PC-3 (cell line): ENCODE data around the gene ZNF101.

Experiments
- EZH2 ChIP-seq: fragments of 300-600 bp; sonication (generic); IDR thresholded peaks from one replicate; pipeline ENCODE4 v1.6.1; 2017; ENCODE audit warnings: antibody characterized with exemption, mild to moderate bottlenecking, low read length; ENCODE audit not compliant: unreplicated experiment
- EZH2phosphoT487 ChIP-seq: fragments of 300-600 bp; sonication (generic); IDR thresholded peaks from 2 replicates; pipeline ENCODE4 v1.6.1; 2018; ENCODE audit warnings: mild to moderate bottlenecking, antibody characterized with exemption, low read length, borderline replicate concordance
- TF ChIP-seq, protein P1 (sequence below): fragments of 300-600 bp; sonication (generic); conservative IDR thresholded peaks from 2 replicates; pipeline ENCODE4 v1.5.1; 2017; ENCODE audit warnings: antibody characterized with exemption, low read depth, mild to moderate bottlenecking, low read length

DNA sequence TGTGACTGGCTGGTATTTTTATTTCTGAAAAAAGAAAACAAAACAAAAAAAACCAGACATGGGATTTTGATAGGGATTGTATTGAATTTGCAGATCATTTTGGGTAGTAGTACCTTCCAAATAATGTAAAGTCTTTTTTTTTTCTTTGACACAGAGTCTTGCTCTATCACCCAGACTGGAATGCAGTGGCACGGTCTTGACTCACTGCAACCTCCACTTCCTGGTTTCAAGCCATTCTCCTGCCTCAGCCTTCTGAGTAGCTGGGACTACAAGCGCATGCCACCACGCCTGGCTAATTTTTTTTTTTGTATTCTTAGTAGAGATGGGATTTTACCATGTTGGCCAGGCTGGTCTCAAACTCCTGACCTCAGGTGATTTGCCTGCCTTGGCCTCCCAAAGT lies 4.2 kb downstream of the ZNF101 start:
- TF ChIP-seq, protein P1, sequence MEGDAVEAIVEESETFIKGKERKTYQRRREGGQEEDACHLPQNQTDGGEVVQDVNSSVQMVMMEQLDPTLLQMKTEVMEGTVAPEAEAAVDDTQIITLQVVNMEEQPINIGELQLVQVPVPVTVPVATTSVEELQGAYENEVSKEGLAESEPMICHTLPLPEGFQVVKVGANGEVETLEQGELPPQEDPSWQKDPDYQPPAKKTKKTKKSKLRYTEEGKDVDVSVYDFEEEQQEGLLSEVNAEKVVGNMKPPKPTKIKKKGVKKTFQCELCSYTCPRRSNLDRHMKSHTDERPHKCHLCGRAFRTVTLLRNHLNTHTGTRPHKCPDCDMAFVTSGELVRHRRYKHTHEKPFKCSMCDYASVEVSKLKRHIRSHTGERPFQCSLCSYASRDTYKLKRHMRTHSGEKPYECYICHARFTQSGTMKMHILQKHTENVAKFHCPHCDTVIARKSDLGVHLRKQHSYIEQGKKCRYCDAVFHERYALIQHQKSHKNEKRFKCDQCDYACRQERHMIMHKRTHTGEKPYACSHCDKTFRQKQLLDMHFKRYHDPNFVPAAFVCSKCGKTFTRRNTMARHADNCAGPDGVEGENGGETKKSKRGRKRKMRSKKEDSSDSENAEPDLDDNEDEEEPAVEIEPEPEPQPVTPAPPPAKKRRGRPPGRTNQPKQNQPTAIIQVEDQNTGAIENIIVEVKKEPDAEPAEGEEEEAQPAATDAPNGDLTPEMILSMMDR: no peak
- TF ChIP-seq EZH2: no peak
- no peak for TF ChIP-seq EZH2phosphoT487
